ENCODE measurements around the gene RGS1.

GRCh38 chr1:192539297-192540092 lies 36.1 kb upstream of the RGS1 start:
- TF ChIP-seq CTCF (tag by site-specific recombination; IDR thresholded peaks at IDR 0.05) = no peak
- no peak for TF ChIP-seq ZNF2 (tag by site-specific recombination; IDR thresholded peaks at IDR 0.05)
- TF ChIP-seq PRDM1 (tag by site-specific recombination; IDR thresholded peaks at IDR 0.05) = no peak
- no peak for TF ChIP-seq ZNF350 (tag by site-specific recombination; IDR thresholded peaks at IDR 0.05)
- TF ChIP-seq, protein P1, sequence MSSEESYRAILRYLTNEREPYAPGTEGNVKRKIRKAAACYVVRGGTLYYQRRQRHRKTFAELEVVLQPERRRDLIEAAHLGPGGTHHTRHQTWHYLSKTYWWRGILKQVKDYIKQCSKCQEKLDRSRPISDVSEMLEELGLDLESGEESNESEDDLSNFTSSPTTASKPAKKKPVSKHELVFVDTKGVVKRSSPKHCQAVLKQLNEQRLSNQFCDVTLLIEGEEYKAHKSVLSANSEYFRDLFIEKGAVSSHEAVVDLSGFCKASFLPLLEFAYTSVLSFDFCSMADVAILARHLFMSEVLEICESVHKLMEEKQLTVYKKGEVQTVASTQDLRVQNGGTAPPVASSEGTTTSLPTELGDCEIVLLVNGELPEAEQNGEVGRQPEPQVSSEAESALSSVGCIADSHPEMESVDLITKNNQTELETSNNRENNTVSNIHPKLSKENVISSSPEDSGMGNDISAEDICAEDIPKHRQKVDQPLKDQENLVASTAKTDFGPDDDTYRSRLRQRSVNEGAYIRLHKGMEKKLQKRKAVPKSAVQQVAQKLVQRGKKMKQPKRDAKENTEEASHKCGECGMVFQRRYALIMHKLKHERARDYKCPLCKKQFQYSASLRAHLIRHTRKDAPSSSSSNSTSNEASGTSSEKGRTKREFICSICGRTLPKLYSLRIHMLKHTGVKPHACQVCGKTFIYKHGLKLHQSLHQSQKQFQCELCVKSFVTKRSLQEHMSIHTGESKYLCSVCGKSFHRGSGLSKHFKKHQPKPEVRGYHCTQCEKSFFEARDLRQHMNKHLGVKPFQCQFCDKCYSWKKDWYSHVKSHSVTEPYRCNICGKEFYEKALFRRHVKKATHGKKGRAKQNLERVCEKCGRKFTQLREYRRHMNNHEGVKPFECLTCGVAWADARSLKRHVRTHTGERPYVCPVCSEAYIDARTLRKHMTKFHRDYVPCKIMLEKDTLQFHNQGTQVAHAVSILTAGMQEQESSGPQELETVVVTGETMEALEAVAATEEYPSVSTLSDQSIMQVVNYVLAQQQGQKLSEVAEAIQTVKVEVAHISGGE (tag by site-specific recombination; conservative IDR thresholded peaks at IDR 0.05; ENCODE audit: low read depth) = no peak

Measured in HEK293 (cell line).